HG03439 (cell line): ENCODE data around the gene PTPN13.

Experiments
- ATAC-seq: cut with Tn5 transposase; IDR thresholded peaks from one replicate; pipeline ENCODE4 v1.9.1; 2021; ENCODE audit warnings: mild to moderate bottlenecking, moderate library complexity; ENCODE audit not compliant: unreplicated experiment

Gene PTPN13

DNA sequence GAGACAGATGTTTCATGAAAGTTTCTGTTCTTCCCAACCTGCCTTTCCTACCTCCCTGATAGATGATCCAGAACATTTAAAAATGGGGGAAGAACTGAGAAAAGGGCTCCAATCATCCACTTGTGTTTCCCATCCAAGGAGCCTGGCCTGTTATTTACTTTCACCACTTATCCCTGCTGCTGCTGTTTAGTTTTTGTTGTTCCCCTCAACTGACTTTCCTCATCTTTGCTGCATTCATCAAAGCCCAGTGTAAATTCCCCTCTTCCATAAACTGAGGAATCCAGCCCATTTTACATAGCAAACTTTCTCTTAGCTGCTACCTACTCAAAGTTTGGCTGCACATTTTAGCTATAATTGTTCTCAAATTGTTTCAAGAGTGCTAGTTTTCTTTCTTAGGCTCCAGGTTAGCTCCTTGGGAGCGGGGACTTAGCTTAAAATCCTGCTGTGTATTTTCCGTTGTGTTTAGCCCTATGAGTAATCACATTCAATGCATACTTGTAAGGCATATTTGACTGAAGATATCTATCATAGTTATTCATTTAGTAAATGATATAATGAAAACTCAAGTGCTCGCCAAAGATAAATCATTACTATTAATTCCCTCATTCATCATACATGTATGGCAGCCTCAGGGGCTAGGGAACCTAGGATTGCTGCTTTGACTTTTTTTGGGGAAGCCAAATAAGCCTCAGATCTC is 1.4 kb upstream of the PTPN13 start:
- ATAC-seq, result no peak

- peak; percentile 12 for ATAC-seq
These were observed 677 bp downstream of the PTPN13 start for GRCh38 chr4:86594559-86595425.

- no peak for ATAC-seq
These were observed 1.3 kb downstream of the PTPN13 start for GRCh38 chr4:86595426-86595805.

DNA sequence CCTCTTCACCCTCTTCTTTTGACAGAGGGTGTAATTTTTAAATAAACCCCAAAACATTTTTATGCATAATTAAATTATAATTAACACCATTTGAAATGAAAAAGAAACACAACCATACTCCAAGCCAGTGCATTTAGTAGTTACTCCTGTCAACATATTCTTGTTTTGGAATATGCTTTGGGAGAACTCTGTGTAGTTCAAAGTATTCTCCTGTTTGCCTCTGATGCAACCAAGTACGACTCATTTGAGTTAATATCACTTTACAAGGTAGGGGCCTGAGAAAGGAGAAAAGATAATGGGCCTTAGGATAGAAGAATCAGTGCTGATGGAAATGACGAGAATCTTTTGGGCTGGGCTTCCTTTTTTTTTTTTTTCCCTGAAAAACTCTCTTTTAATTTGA is 2.7 kb downstream of the PTPN13 start:
- no peak for ATAC-seq

DNA sequence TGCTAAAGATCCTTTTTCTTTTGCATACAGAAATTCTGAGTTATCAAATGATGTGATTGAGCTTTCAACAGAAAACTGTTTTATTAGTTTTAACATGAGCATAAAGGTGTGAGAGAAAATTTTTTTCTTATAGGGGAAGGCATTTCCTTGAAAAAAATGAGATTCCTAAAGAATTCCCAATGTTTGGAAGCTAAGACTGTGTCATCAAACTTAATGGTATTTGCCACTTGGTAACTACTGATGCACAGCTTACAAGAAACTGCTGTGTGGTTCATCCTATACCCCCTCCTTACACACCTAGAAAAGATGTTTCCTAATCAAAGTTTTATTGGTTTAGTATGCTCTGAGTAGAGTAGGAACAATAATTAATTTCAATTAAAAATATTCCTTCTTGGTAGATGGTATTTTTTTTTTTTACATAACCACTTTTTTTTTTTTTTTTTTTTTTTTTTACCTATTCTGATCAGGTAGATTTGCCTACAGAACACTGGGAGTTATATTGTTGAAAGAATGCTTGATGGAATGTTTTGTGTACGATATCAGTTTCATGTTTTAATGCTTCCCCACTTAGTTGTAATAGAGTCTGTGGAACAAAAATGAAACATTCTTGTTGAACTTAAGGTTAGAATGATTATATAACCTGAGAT is 6.0 kb downstream of the PTPN13 start:
- ATAC-seq, result no peak

- peak; percentile 58 for ATAC-seq
These were observed 9.3 kb downstream of the PTPN13 start for GRCh38 chr4:86603311-86603885.

DNA sequence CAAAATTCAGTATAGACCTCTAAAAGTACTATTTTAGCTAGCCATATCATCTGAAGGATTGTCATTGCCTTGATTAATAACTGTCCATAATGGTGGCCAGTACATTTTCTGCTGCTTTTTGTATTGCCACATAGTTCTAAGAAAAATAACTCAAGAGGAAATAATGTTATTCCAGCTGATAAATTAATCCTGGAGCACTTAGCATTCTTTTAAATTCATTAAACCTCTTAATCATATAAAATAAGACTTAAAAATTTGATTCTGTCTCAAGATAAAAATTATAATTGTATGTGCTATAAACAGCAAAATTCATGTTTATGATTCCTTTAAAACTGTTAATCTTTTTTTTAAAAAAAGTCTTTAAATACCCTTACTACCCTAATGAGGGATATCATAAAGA is 12.7 kb downstream of the PTPN13 start:
- no peak for ATAC-seq

- ATAC-seq, result no peak
These were observed 14.8 kb downstream of the PTPN13 start for GRCh38 chr4:86608757-86609375.

GRCh38 chr4:86611757-86612156 is 17.6 kb downstream of the PTPN13 start:
- no peak for ATAC-seq

- ATAC-seq, result no peak
These were observed 19.6 kb downstream of the PTPN13 start for GRCh38 chr4:86613734-86614133.

GRCh38 chr4:86614865-86615264 is 20.8 kb downstream of the PTPN13 start:
- ATAC-seq, result no peak

GRCh38 chr4:86615501-86615900 is 21.4 kb downstream of the PTPN13 start:
- no peak for ATAC-seq

- ATAC-seq, result no peak
These were observed 25.5 kb downstream of the PTPN13 start for GRCh38 chr4:86619656-86620055.

DNA sequence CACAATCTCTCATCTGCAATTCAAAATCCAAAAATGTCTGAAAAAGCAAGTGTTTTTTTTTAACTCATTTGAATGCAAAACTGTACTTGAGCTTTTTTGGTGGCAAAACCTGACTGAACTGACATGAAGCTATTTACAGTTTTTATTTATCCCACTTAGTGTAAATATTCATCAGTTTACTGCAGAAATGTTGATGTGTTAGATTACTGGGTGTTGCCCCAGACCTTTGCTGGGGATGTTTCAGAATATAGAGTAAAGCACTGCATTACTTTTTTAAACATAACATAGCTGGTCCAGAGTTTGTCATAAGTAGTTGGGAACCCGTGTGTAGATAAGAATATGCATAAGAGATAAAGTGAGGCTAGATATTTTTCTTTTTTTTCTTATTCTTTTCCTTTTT is 27.3 kb downstream of the PTPN13 start:
- no peak for ATAC-seq

DNA sequence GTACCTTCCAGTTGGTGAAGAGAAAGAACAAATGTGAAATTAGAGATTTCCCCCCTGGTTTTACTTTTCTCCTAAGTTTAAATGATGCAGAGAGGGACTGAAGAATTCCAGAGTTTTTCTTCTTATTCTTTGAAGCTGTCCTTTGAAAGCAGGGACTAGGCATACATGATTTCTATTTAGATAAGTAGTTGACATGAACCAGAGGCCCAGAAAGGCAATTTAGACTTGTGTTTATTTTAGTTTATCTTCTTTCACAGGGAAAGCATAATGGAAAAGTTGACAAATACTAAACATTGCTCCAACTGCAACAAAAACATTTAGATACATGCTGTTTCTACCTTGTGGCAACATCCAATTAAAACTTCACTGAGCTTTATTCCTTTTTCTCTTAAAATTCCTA is 32.0 kb downstream of the PTPN13 start:
- ATAC-seq, result no peak

GRCh38 chr4:86627462-86628135 is 33.5 kb downstream of the PTPN13 start:
- no peak for ATAC-seq

GRCh38 chr4:86630629-86631028 is 36.5 kb downstream of the PTPN13 start:
- ATAC-seq, result no peak

GRCh38 chr4:86631166-86631565 is 37.1 kb downstream of the PTPN13 start:
- ATAC-seq, result no peak

- no peak for ATAC-seq
These were observed 39.7 kb downstream of the PTPN13 start for GRCh38 chr4:86633854-86634253.

- no peak for ATAC-seq
These were observed 46.4 kb downstream of the PTPN13 start for GRCh38 chr4:86640469-86640868.
